ENCODE results near the gene ACTN4.
"Not testable (repeated sequence)": the region's sequence is repeated elsewhere in the genome, so short reads cannot be mapped to it uniquely, and the experiment has no call there.

Gene ACTN4

GRCh38 chr19:38741670-38742069 lies 94.2 kb downstream of the ACTN4 start:
- Histone ChIP-seq H3K27ac (no peak overlapping the region), H3K4me3 (no peak overlapping the region)

GRCh38 chr19:38742296-38742695 lies 94.8 kb downstream of the ACTN4 start:
- H3K27ac ChIP-seq: no peak overlapping the region

GRCh38 chr19:38742906-38743305 lies 95.5 kb downstream of the ACTN4 start:
- no peak overlapping the region for H3K4me3 ChIP-seq
- H3K27ac ChIP-seq: no peak overlapping the region

More at GRCh38 chr19:38742296-38742695, 94.8 kb downstream of the ACTN4 start:
- H3K4me3 ChIP-seq: no peak overlapping the region

GRCh38 chr19:38743394-38744297 lies 96.2 kb downstream of the ACTN4 start:
- no peak overlapping the region for H3K27ac ChIP-seq
- H3K4me3 ChIP-seq: no peak overlapping the region

GRCh38 chr19:38744298-38744681 lies 96.8 kb downstream of the ACTN4 start, which contains the start of gene CAPN12:
Gene CAPN12, minus strand, starts transcription at chr19:38744474. Its CDS starts 309 bp downstream, at chr19:38744165.
- H3K4me3 ChIP-seq: no peak within 1 kb of the TSS
- no peak within 1 kb of the TSS for H3K27ac ChIP-seq

GRCh38 chr19:38744874-38745273 lies 97.4 kb downstream of the ACTN4 start:
- H3K27ac ChIP-seq: no peak overlapping the region
- no peak overlapping the region for H3K4me3 ChIP-seq

GRCh38 chr19:38745316-38745715 lies 97.9 kb downstream of the ACTN4 start:
- no peak overlapping the region for H3K4me3 ChIP-seq
- no peak overlapping the region for H3K27ac ChIP-seq

- H3K27ac ChIP-seq, H3K4me3 ChIP-seq: not testable (repeated sequence)
These were observed 106.3 kb downstream of the ACTN4 start for GRCh38 chr19:38753783-38754182.

GRCh38 chr19:38754196-38754595 lies 106.7 kb downstream of the ACTN4 start:
- H3K27ac ChIP-seq, H3K4me3 ChIP-seq: not testable (repeated sequence)

- no peak overlapping the region for H3K27ac ChIP-seq
- H3K4me3 ChIP-seq: no peak overlapping the region
These were observed 112.1 kb downstream of the ACTN4 start for GRCh38 chr19:38759590-38760003.

GRCh38 chr19:38760805-38761517 lies 113.5 kb downstream of the ACTN4 start:
- not testable (repeated sequence) for H3K27ac ChIP-seq, H3K4me3 ChIP-seq

GRCh38 chr19:38761884-38762389 lies 114.5 kb downstream of the ACTN4 start:
- not testable (repeated sequence) for H3K27ac ChIP-seq, H3K4me3 ChIP-seq

GRCh38 chr19:38763795-38764220 lies 116.4 kb downstream of the ACTN4 start:
- H3K27ac ChIP-seq: no peak overlapping the region

GRCh38 chr19:38765214-38765613 lies 117.8 kb downstream of the ACTN4 start:
- no peak overlapping the region for H3K27ac ChIP-seq
- no peak overlapping the region for H3K4me3 ChIP-seq

More at GRCh38 chr19:38763795-38764220, 116.4 kb downstream of the ACTN4 start:
- no peak overlapping the region for H3K4me3 ChIP-seq

- no peak overlapping the region for H3K27ac ChIP-seq
- no peak overlapping the region for H3K4me3 ChIP-seq
These were observed 119.0 kb downstream of the ACTN4 start for GRCh38 chr19:38766276-38767047.

- Histone ChIP-seq H3K27ac (peak overlapping the region; percentile 40 to 97 (median 84)), H3K4me3 (peak overlapping the region; percentile 21 to 43 (median 31))
These were observed 122.3 kb downstream of the ACTN4 start for GRCh38 chr19:38769635-38770211.

GRCh38 chr19:38770228-38770948 lies 122.9 kb downstream of the ACTN4 start:
- H3K27ac ChIP-seq: peak overlapping the region; percentile 22 to 97 (median 84)
- peak overlapping the region; percentile 21 to 43 (median 31) for H3K4me3 ChIP-seq

GRCh38 chr19:38770949-38771275 lies 123.5 kb downstream of the ACTN4 start:
- not testable (repeated sequence) for H3K27ac ChIP-seq, H3K4me3 ChIP-seq

- Histone ChIP-seq H3K4me3 (peak overlapping the region in 1 of 7 experiments; percentile 21), H3K27ac (peak overlapping the region in 3 of 21 experiments; percentile 38 to 68 (median 63))
These were observed 124.1 kb downstream of the ACTN4 start for GRCh38 chr19:38771569-38771968.

Data from skin epidermis (tissue), 12 donors.